Heart left ventricle (tissue), 13 donors: ENCODE results near the gene STRC.
"Not testable (repeated sequence)": the region's sequence is repeated elsewhere in the genome, so short reads cannot be mapped to it uniquely, and the experiment has no call there.

Experiments
- POLR2A ChIP-seq, 2 donors: fragments of 450-650 bp; IDR thresholded peaks; one replicate each; pipeline ENCODE4 v1.6.1; 2017; ENCODE audit warnings: antibody characterized with exemption in 2 of 2, mild to moderate bottlenecking in 2 of 2, moderate library complexity in 2 of 2
- TF ChIP-seq, protein P1 (sequence below), 12 donors: fragments of 200-600 bp; sonication (generic) in 4 of 12; IDR thresholded peaks; one replicate each; pipeline versions ENCODE4 v1.5.0 to v1.8.0; 2018 to 2022; ENCODE audit warnings: antibody characterized with exemption in 12 of 12, mild to moderate bottlenecking in 5 of 12
- donor health status: ischemic (EF 13 %, LVEDD 7.1; RV severe dilation, severe dysfunction).
- donor health status: DM: no; HTN: yes; CAD: no.
- donor health status: DM: no; HTN: no; CAD: no.
- donor health status: ischemic (EF 25% LVEDD 6.9; RV normal size, moderate dysfunction).
- donor health status: ischemic (EF 25% LVEDD 5.7; RV mildly dilated, moderate dysfunction).
- donor health status: ischemic (EF 35%, LVEDD 5.7; RV mildly dilated, moderate dysfunction).
- donor health status: nonischemic (EF 11% LVEDD 7.7; RV severe dilation, severe dysfunction).
- donor health status: DM: yes; HTN: yes; CAD: no.
- donor health status: PGD.
- donor health status: ischemic (EF 29% LVEDD 5.4; RV normal size, mild dysfunction).
- donor health status: nonischemic (EF 23%, LVEDD 6.1; RV moderate dilation, normal function).

DNA sequence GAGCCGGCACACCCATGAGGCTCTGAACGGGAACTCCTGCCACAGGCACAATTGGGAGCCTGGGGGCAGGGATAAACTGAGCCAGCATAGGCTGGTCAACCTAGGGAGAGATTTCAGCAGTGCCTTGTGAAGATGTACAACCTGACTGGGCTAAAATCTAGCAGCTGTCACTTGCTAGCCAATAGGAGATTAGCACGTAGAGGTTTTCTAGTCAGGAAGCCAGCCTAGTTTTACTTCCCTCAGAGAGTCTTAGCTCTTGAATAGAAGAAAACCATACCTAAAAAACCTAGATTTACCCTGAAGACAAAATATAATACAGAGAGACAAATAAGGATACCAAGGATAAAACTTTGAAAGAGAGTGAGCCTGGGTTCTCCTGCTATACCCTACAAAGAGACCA is 55.8 kb downstream of the STRC start:
- TF ChIP-seq, protein P1, sequence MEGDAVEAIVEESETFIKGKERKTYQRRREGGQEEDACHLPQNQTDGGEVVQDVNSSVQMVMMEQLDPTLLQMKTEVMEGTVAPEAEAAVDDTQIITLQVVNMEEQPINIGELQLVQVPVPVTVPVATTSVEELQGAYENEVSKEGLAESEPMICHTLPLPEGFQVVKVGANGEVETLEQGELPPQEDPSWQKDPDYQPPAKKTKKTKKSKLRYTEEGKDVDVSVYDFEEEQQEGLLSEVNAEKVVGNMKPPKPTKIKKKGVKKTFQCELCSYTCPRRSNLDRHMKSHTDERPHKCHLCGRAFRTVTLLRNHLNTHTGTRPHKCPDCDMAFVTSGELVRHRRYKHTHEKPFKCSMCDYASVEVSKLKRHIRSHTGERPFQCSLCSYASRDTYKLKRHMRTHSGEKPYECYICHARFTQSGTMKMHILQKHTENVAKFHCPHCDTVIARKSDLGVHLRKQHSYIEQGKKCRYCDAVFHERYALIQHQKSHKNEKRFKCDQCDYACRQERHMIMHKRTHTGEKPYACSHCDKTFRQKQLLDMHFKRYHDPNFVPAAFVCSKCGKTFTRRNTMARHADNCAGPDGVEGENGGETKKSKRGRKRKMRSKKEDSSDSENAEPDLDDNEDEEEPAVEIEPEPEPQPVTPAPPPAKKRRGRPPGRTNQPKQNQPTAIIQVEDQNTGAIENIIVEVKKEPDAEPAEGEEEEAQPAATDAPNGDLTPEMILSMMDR (IDR thresholded peaks at IDR 0.05), result not testable (repeated sequence)
- TF ChIP-seq POLR2A (IDR thresholded peaks at IDR 0.05), result not testable (repeated sequence)
